ENCODE measurements around the gene PIP4K2A.

GRCh38 chr10:22761569-22762220, 47.3 kb upstream of the PIP4K2A start:
- no peak for TF ChIP-seq CTCF (conservative IDR thresholded peaks at IDR 0.05; ENCODE audit: low read length)
- no peak for TF ChIP-seq EZH2phosphoT487 (IDR thresholded peaks at IDR 0.05; ENCODE audit: borderline replicate concordance)

Data from Loucy (cell line).